ENCODE measurements around the gene TCL1A. TPM values are rescaled to one million over a fixed set of nuclear protein-coding genes. Genes with fewer than 3 reads are reported as not detected.

The TCL1A gene
- total RNA-seq, 2 experiments from 2014 or later: not detected

- Histone ChIP-seq H3K36me3 (ENCODE audit: insufficient read depth, low read length) (no peaks in the 10 kb centered on the region), H3K27me3 (ENCODE audit: control insufficient read depth in 1 of 2, insufficient read depth in 2 of 2, low read length in 2 of 2) (peaks cover 8 to 25% of the 10 kb centered on the region in 2 experiments), H3K4me3 (ENCODE audit: low read length) (no peak overlapping the region), H3K9me3 (ENCODE audit: control insufficient read depth in 1 of 2, insufficient read depth in 1 of 2, low read length in 2 of 2) (no peaks in the 10 kb centered on the region), H3K4me1 (ENCODE audit: insufficient read depth, low read length) (no peaks in the 10 kb centered on the region), H3K27ac (ENCODE audit: low read depth in 1 of 2, low read length in 2 of 2) (no peak overlapping the region)
- no peak overlapping the region for H3K27ac Mint-ChIP-seq
- H3K9me3 Mint-ChIP-seq: no peaks in the 10 kb centered on the region
- H3K4me1 Mint-ChIP-seq (ENCODE audit: low read depth): no peaks in the 10 kb centered on the region
- intact Hi-C loops (cut with DNase I, micrococcal nuclease): no loop called here
- DNase-seq (no peak), ATAC-seq (ENCODE audit: poor library complexity) (no peak)
- CTCF ChIA-PET: no interaction called here
- no peak for TF ChIP-seq CTCF (IDR thresholded peaks at IDR 0.05)
- H3K27me3 Mint-ChIP-seq: peaks cover 68% of the 10 kb centered on the region
- H3K4me3 Mint-ChIP-seq: no peak overlapping the region
- POLR2A ChIA-PET: no interaction called here
- H3K36me3 Mint-ChIP-seq (ENCODE audit: low read depth): no peaks in the 10 kb centered on the region
These were observed 42.8 kb upstream of the TCL1A start for GRCh38 chr14:95756751-95757150.

DNA sequence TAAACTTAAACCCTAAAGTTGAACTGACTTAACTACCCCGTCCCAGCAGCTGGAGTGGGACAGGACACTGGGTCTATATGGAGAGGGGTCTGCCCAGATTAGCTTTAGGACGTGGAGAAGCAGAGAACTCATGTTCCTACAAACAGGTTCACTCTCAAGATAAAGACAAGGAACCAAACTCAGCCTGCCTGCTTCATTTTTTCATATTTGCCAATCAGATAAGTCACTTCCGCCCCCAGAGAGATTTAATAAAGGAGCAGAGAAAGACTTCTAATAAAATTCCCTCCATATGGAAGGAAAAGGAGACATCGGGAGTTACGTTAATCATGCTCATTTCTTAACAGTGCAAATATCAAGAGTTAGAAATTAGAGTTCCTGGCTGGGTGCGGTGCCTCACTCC, 42.2 kb upstream of the TCL1A start:
- peaks cover 62% of the 10 kb centered on the region for H3K27me3 Mint-ChIP-seq
- ChIA-PET POLR2A (no interaction called here), CTCF (no interaction called here)
- H3K27ac Mint-ChIP-seq: no peak overlapping the region
- H3K36me3 ChIP-seq (ENCODE audit: insufficient read depth, low read length): no peaks in the 10 kb centered on the region
- H3K4me1 ChIP-seq (ENCODE audit: insufficient read depth, low read length): no peaks in the 10 kb centered on the region
- H3K4me1 Mint-ChIP-seq (ENCODE audit: low read depth): no peaks in the 10 kb centered on the region
- intact Hi-C loops (cut with DNase I, micrococcal nuclease): no loop called here
- no peaks in the 10 kb centered on the region for H3K9me3 Mint-ChIP-seq
- H3K4me3 ChIP-seq (ENCODE audit: low read length): no peak overlapping the region
- DNase-seq (no peak), ATAC-seq (ENCODE audit: poor library complexity) (no peak)
- H3K9me3 ChIP-seq (ENCODE audit: control insufficient read depth in 1 of 2, insufficient read depth in 1 of 2, low read length in 2 of 2): no peaks in the 10 kb centered on the region
- H3K36me3 Mint-ChIP-seq (ENCODE audit: low read depth): no peaks in the 10 kb centered on the region
- no peak for TF ChIP-seq CTCF (IDR thresholded peaks at IDR 0.05)
- no peak overlapping the region for H3K4me3 Mint-ChIP-seq
- H3K27me3 ChIP-seq (ENCODE audit: control insufficient read depth in 1 of 2, insufficient read depth in 2 of 2, low read length in 2 of 2): peaks cover 8 to 23% of the 10 kb centered on the region in 2 experiments
- H3K27ac ChIP-seq (ENCODE audit: low read depth in 1 of 2, low read length in 2 of 2): no peak overlapping the region

- Mint-ChIP-seq H3K4me3 (no peak overlapping the region), H3K36me3 (ENCODE audit: low read depth) (peaks cover 7% of the 10 kb centered on the region), H3K9me3 (peaks cover 6% of the 10 kb centered on the region), H3K27ac (no peak overlapping the region), H3K4me1 (ENCODE audit: low read depth) (peaks cover 8% of the 10 kb centered on the region), H3K27me3 (peaks cover 12% of the 10 kb centered on the region)
- Histone ChIP-seq H3K4me3 (ENCODE audit: low read length) (no peak overlapping the region), H3K27me3 (ENCODE audit: control insufficient read depth in 1 of 2, insufficient read depth in 2 of 2, low read length in 2 of 2) (peaks cover 0 to 10% of the 10 kb centered on the region in 2 experiments), H3K4me1 (ENCODE audit: insufficient read depth, low read length) (peaks cover 8% of the 10 kb centered on the region), H3K27ac (ENCODE audit: low read depth in 1 of 2, low read length in 2 of 2) (no peak overlapping the region), H3K36me3 (ENCODE audit: insufficient read depth, low read length) (no peaks in the 10 kb centered on the region), H3K9me3 (ENCODE audit: control insufficient read depth in 1 of 2, insufficient read depth in 1 of 2, low read length in 2 of 2) (peaks cover 0 to 17% of the 10 kb centered on the region in 2 experiments)
- intact Hi-C loops (cut with DNase I, micrococcal nuclease): no loop called here
- CTCF ChIA-PET: no interaction called here
- no peak for ATAC-seq (ENCODE audit: poor library complexity)
- POLR2A ChIA-PET: no interaction called here
- DNase-seq: no peak
- TF ChIP-seq CTCF (IDR thresholded peaks at IDR 0.05): no peak
These were observed 27.9 kb upstream of the TCL1A start for GRCh38 chr14:95741781-95742180.

All from CD4-positive, alpha-beta T cell (primary cell).